ENCODE measurements around the gene RNF123.

- TF ChIP-seq POLR2A (IDR thresholded peaks at IDR 0.05; ENCODE audit: low read depth, low read length) (no peak; the same call in 1 of the 2 replicates), POLR2AphosphoS5 (IDR thresholded peaks at IDR 0.05; ENCODE audit: low read depth, low read length) (peak; percentile 4)
These were observed 33.5 kb downstream of the RNF123 start for GRCh38 chr3:49722896-49723295.
